Activated T-helper 1 cell treated with anti-CD3 and anti-CD28 coated beads, Interleukin-12 subunit alpha, Interleukin-12 subunit beta, Interleukin-2, Interleukin-4 antibody, amounts not matched to agents 30 ng/mL and 10 ng/mL and 1 ng/mL, durations not matched to agents 14 hours and 24 hours and 36 hours (primary cell): ENCODE data around the gene DSCAM. TPM values are rescaled to one million over a fixed set of nuclear protein-coding genes. Genes with fewer than 3 reads are reported as not detected.

Source experiments
- DNase-seq: peaks from one replicate; pipeline ENCODE4 v3.0.0; 2021; ENCODE audit warnings: low spot score
- H3K27ac Mint-ChIP-seq: one replicate; pipeline ENCODE4 v1.8.0; 2021; ENCODE audit warnings: mild to moderate bottlenecking, mixed read lengths
- H3K27me3 Mint-ChIP-seq: one replicate; pipeline ENCODE4 v1.8.0; 2022; ENCODE audit warnings: mild to moderate bottlenecking, moderate library complexity, mixed read lengths; ENCODE audit not compliant: insufficient read depth
- H3K36me3 Mint-ChIP-seq: one replicate; pipeline ENCODE4 v1.8.0; 2021; ENCODE audit warnings: low read depth, mixed read lengths
- H3K4me1 Mint-ChIP-seq: one replicate; pipeline ENCODE4 v1.8.0; 2021; ENCODE audit warnings: low read depth, mixed read lengths
- H3K4me3 Mint-ChIP-seq: one replicate; pipeline ENCODE4 v1.8.0; 2021; ENCODE audit warnings: mild to moderate bottlenecking, moderate library complexity, mixed read lengths
- H3K9me3 Mint-ChIP-seq: one replicate; pipeline ENCODE4 v1.8.0; 2021; ENCODE audit warnings: mixed read lengths
- intact Hi-C: fragments of 100-400 bp; cut with micrococcal nuclease; formaldehyde crosslinking; loops from one replicate; pipeline ENCODE4 v1.15.1; 2024
- total RNA-seq: library from RNA; stranded (reverse); gene quantifications from 2 replicates; pipeline ENCODE4 v1.2.3, GENCODE V29; 2022

DSCAM gene
- total RNA-seq, 1 donor from 2014 or later = not detected

DNA sequence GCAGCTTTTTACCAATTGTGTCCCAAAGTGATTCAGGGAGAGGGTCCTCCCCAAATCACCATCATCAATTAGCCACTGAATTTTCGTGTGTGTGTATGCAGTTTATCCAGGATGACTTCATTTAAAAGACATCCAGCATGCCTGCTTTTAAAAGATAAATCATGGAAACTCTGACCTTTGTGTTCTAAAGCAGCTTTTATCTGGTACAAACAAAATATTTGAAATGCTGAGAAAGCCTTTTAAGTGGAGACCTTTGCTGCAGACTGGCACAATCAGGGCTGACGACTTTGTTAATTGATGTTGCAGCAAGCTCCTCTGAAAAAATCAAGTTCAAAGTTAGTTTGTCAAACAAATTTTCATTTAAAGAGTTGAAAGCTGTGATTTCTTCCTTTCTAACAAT lies 875.0 kb downstream of the DSCAM start:
- Mint-ChIP-seq H3K4me1 (no peaks in the 10 kb centered on the region), H3K4me3 (no peak overlapping the region), H3K36me3 (no peaks in the 10 kb centered on the region), H3K9me3 (peaks cover 17% of the 10 kb centered on the region), H3K27ac (no peak overlapping the region), H3K27me3 (no peaks in the 10 kb centered on the region)
- intact Hi-C loops = no loop called here
- DNase-seq = no peak

GRCh38 chr21:39969691-39970364 lies 877.1 kb downstream of the DSCAM start:
- Mint-ChIP-seq H3K36me3 (no peaks in the 10 kb centered on the region), H3K9me3 (peaks cover 14% of the 10 kb centered on the region), H3K4me3 (no peak overlapping the region), H3K27me3 (no peaks in the 10 kb centered on the region), H3K4me1 (no peaks in the 10 kb centered on the region), H3K27ac (no peak overlapping the region)
- DNase-seq = no peak
- intact Hi-C loops = no loop called here

- DNase-seq = no peak
- Mint-ChIP-seq H3K36me3 (no peaks in the 10 kb centered on the region), H3K9me3 (peaks cover 18% of the 10 kb centered on the region), H3K4me1 (no peaks in the 10 kb centered on the region), H3K27me3 (no peaks in the 10 kb centered on the region), H3K4me3 (no peak overlapping the region), H3K27ac (no peak overlapping the region)
- intact Hi-C loops = no loop called here
Measured at GRCh38 chr21:39968010-39968409, 878.9 kb downstream of the DSCAM start.

GRCh38 chr21:39966786-39967185 lies 880.2 kb downstream of the DSCAM start:
- H3K27me3 Mint-ChIP-seq = no peaks in the 10 kb centered on the region
- intact Hi-C loops = no loop called here
- DNase-seq = no peak
- no peaks in the 10 kb centered on the region for H3K36me3 Mint-ChIP-seq
- peaks cover 27% of the 10 kb centered on the region for H3K9me3 Mint-ChIP-seq
- H3K4me3 Mint-ChIP-seq = no peak overlapping the region
- no peak overlapping the region for H3K27ac Mint-ChIP-seq
- H3K4me1 Mint-ChIP-seq = no peaks in the 10 kb centered on the region

DNA sequence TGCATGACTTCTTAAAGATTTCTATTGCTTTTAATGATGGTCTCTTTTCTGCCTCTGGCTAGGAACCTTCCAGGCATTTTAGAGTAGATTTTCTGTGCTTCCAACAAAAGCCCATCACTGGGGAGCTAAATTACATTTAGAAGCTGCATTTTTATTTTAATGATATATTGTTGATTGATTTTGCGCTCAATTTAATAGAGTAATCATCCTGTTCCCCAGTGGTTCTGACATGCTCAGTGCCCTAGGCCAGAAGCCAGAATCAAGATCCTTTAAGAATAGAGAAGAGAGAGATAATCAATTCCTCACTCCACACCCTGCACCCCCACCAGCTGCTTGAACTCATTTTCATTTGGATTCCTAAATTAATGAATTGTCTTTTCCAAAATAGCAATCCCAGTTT lies 881.9 kb downstream of the DSCAM start:
- intact Hi-C loops = no loop called here
- no peaks in the 10 kb centered on the region for H3K4me1 Mint-ChIP-seq
- no peaks in the 10 kb centered on the region for H3K36me3 Mint-ChIP-seq
- peaks cover 34% of the 10 kb centered on the region for H3K9me3 Mint-ChIP-seq
- H3K27ac Mint-ChIP-seq = no peak overlapping the region
- no peak overlapping the region for H3K4me3 Mint-ChIP-seq
- DNase-seq = no peak
- no peaks in the 10 kb centered on the region for H3K27me3 Mint-ChIP-seq

DNA sequence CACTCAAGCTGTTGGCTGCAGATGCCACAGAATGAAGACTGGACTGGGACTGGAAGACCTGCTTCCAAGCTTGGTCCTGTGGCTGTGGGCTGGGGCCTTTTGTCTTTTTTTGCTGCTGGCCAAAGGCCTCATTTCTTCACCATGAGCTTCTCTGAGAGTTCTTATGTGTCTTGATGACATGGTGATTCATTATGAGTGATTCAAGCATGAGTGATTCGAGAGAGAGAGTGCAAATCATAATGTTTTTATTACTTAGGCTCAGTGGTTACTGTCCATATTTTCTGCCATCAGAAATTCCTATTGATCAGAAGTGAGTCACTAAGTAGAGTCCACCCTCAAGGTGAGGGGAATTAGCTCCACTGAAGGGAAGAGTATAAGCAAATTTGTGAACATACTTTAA lies 885.7 kb downstream of the DSCAM start:
- DNase-seq = no peak
- Mint-ChIP-seq H3K27me3 (no peaks in the 10 kb centered on the region), H3K4me3 (no peak overlapping the region), H3K9me3 (peaks cover 26% of the 10 kb centered on the region), H3K4me1 (no peaks in the 10 kb centered on the region), H3K27ac (no peak overlapping the region), H3K36me3 (no peaks in the 10 kb centered on the region)
- intact Hi-C loops = no loop called here
